Thyroid gland (tissue), 4 donors: ENCODE data around the gene TWF2. TPM values are rescaled to one million over a fixed set of nuclear protein-coding genes. Genes with fewer than 3 reads are reported as not detected.

Experiments
- DNase-seq, 2 donors: peaks; one replicate each; pipeline ENCODE4 v3.0.0-alpha.2; 2019
- H3K27ac ChIP-seq, 3 donors: fragments of 200-600 bp; sonication (generic); 1 replicate in 2 of 3; 2 replicates in 1 of 3; pipeline ENCODE4 v1.5.1; 2016 to 2019; ENCODE audit warnings: mild to moderate bottlenecking in 1 of 3, moderate library complexity in 1 of 3
- H3K27me3 ChIP-seq: fragments of 200-600 bp; sonication (generic); one replicate; pipeline ENCODE4 v1.5.1; 2019
- H3K36me3 ChIP-seq, 2 donors: fragments of 200-600 bp; sonication (generic); one replicate each; pipeline ENCODE4 v1.5.1; 2016 to 2019
- H3K4me1 ChIP-seq, 2 donors: fragments of 200-600 bp; sonication (generic); one replicate each; pipeline ENCODE4 v1.5.1; 2017 to 2019
- H3K4me3 ChIP-seq, 3 donors: fragments of 200-600 bp; sonication (generic); replicated peaks in 1 of 3; 1 replicate in 2 of 3; 2 replicates in 1 of 3; pipeline ENCODE4 v1.5.1; 2016; ENCODE audit warnings: mild to moderate bottlenecking in 1 of 3
- H3K9me3 ChIP-seq: fragments of 200-600 bp; sonication (generic); one replicate; pipeline ENCODE4 v1.5.1; 2017
- POLR2A ChIP-seq, 2 donors: fragments of 450-650 bp; IDR thresholded peaks; one replicate each; pipeline ENCODE4 v1.6.1; 2017; ENCODE audit warnings: antibody characterized with exemption in 2 of 2, mild to moderate bottlenecking in 2 of 2, moderate library complexity in 1 of 2
- WGBS, 2 donors: methylation state at CpG; one replicate each; pipeline ENCODE4 v1.1.5; 2017; 5-methylcytosine and 5-hydroxymethylcytosine counted together
- intact Hi-C: fragments of 100-400 bp; cut with DNase I; formaldehyde crosslinking; loops from one replicate; pipeline ENCODE4 v1.15.1; 2023
- total RNA-seq, 4 donors: library from RNA; depleted of rRNA; stranded (reverse); fragments of >200 nt; gene quantifications; one replicate each; pipeline ENCODE4 v1.2.3, GENCODE V29; 2016
- TF ChIP-seq, protein P1 (sequence below), 6 experiments: fragments of 200-600 bp in 3 of 6; fragments of 450-650 bp in 3 of 6; sonication (generic) in 3 of 6; IDR thresholded peaks; one replicate each; pipeline ENCODE4 v1.5.1; 2016 to 2019; ENCODE audit warnings: antibody characterized with exemption in 6 of 6, mild to moderate bottlenecking in 2 of 6, inconsistent platforms in 1 of 6, moderate library complexity in 1 of 6

The TWF2 gene
- total RNA-seq, 4 donors from 2014 or later: 28.3 to 61.1 (median 50.4) TPM

DNA sequence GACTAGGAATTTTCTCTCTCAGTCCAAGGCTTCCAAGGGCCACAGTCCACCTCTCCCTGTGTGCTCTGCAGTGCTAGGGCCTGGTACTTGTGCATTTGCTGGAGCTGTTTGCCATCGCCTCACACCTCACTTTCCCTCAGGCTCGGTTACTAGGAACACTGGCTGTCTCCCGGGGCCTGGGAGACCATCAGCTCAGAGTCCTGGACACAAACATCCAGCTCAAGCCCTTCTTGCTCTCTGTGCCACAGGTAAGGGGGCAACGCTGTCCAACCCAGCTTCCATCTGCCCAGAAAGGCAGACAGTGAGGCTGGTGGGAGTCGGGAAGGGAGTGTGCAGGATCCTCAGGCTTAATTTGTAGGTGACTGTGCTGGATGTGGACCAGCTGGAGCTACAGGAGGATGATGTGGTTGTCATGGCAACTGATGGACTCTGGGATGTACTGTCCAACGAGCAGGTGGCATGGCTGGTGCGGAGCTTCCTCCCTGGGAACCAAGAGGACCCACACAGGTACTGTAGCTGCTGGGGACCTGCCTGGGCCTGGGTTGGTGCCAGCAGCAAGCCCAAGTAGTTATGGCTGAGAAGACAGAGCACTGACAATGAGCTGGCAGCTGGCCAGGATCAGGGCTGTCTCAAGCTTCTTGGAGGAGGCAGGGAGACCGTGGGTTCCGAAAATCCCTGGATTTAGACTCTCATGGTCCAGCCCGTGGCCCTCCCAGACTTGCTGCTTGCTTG is 10.0 kb upstream of the TWF2 start:
- WGBS, 2 donors: 61 to 76% methylated on average over 8 to 9 of the region's 10 CpGs
- H3K4me1 ChIP-seq: peaks cover 5 to 36% of the 10 kb centered on the region in 2 donors
- no peaks in the 10 kb centered on the region for H3K9me3 ChIP-seq
- H3K27ac ChIP-seq: no peak overlapping the region
- H3K27me3 ChIP-seq: no peaks in the 10 kb centered on the region
- intact Hi-C loops: no loop called here
- TF ChIP-seq, protein P1, sequence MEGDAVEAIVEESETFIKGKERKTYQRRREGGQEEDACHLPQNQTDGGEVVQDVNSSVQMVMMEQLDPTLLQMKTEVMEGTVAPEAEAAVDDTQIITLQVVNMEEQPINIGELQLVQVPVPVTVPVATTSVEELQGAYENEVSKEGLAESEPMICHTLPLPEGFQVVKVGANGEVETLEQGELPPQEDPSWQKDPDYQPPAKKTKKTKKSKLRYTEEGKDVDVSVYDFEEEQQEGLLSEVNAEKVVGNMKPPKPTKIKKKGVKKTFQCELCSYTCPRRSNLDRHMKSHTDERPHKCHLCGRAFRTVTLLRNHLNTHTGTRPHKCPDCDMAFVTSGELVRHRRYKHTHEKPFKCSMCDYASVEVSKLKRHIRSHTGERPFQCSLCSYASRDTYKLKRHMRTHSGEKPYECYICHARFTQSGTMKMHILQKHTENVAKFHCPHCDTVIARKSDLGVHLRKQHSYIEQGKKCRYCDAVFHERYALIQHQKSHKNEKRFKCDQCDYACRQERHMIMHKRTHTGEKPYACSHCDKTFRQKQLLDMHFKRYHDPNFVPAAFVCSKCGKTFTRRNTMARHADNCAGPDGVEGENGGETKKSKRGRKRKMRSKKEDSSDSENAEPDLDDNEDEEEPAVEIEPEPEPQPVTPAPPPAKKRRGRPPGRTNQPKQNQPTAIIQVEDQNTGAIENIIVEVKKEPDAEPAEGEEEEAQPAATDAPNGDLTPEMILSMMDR (IDR thresholded peaks at IDR 0.05): no peak
- TF ChIP-seq POLR2A (IDR thresholded peaks at IDR 0.05): no peak
- H3K4me3 ChIP-seq: no peak overlapping the region
- DNase-seq: peak; percentile 95 to 96
- peaks cover 17 to 21% of the 10 kb centered on the region in 2 donors for H3K36me3 ChIP-seq

GRCh38 chr3:52248165-52248541 is 9.2 kb upstream of the TWF2 start:
- no peak overlapping the region for H3K4me3 ChIP-seq
- H3K27me3 ChIP-seq: no peaks in the 10 kb centered on the region
- no peak for DNase-seq
- H3K36me3 ChIP-seq: peaks cover 9 to 13% of the 10 kb centered on the region in 2 donors
- H3K9me3 ChIP-seq: no peaks in the 10 kb centered on the region
- no peak overlapping the region for H3K27ac ChIP-seq
- intact Hi-C loops: no loop called here
- TF ChIP-seq POLR2A (IDR thresholded peaks at IDR 0.05): no peak
- TF ChIP-seq, protein P1 (IDR thresholded peaks at IDR 0.05): no peak
- H3K4me1 ChIP-seq: peaks cover 5 to 36% of the 10 kb centered on the region in 2 donors
- 77 to 95% methylated on average over 4 to 6 of the region's 10 CpGs for WGBS, 2 donors

- Histone ChIP-seq H3K4me1 (peaks cover 5 to 36% of the 10 kb centered on the region in 2 donors), H3K27me3 (no peaks in the 10 kb centered on the region), H3K9me3 (no peaks in the 10 kb centered on the region), H3K27ac (no peak overlapping the region), H3K4me3 (no peak overlapping the region), H3K36me3 (peaks cover 6 to 10% of the 10 kb centered on the region in 2 donors)
- DNase-seq: no peak
- intact Hi-C loops: no loop called here
- TF ChIP-seq, protein P1 (IDR thresholded peaks at IDR 0.05): no peak
- no peak for TF ChIP-seq POLR2A (IDR thresholded peaks at IDR 0.05)
- 95% methylated on average over 7 of the region's 7 CpGs for WGBS, 2 donors
These were observed 8.6 kb upstream of the TWF2 start for GRCh38 chr3:52247409-52248164.

DNA sequence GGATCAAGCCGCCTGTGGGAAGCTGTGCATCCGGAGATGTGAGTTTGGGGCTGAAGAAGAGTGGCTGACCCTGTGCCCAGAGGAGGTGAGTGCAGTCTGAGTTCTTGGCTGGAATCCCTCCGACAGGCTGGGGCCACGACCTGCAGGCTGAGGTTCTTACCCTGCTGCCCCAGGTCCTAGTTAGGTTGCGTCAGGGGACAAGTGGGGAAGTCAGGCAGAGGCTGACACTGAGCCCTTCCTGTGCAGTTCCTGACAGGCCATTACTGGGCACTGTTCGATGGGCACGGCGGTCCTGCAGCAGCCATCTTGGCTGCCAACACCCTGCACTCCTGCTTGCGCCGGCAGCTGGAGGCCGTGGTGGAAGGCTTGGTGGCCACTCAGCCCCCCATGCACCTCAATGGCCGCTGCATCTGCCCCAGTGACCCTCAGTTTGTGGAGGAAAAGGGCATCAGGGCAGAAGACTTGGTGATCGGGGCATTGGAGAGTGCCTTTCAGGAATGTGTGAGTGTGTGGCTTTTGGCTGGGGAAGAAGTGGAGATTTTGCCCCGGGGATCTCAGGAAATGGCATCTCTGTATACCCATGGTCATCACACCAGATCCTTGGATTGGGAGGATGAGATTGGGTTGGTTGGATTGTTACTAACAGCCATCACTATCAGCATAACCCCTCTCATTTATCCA is 7.9 kb upstream of the TWF2 start:
- no peak for DNase-seq
- peaks cover 5 to 36% of the 10 kb centered on the region in 2 donors for H3K4me1 ChIP-seq
- 85 to 88% methylated on average over 5 to 11 of the region's 14 CpGs for WGBS, 2 donors
- H3K9me3 ChIP-seq: no peaks in the 10 kb centered on the region
- H3K4me3 ChIP-seq: no peak overlapping the region
- no peaks in the 10 kb centered on the region for H3K27me3 ChIP-seq
- intact Hi-C loops: no loop called here
- H3K36me3 ChIP-seq: peaks cover 4 to 7% of the 10 kb centered on the region in 2 donors
- TF ChIP-seq POLR2A (IDR thresholded peaks at IDR 0.05): no peak
- TF ChIP-seq, protein P1 (IDR thresholded peaks at IDR 0.05): no peak
- peak overlapping the region; percentile 59 to 79 (median 68) for H3K27ac ChIP-seq
